Kidney epithelial cell (primary cell): ENCODE data around the gene TUSC2. TPM values are rescaled to one million over a fixed set of nuclear protein-coding genes. Genes with fewer than 3 reads are reported as not detected.

Experiments
- DNase-seq: peaks from one replicate; pipeline ENCODE4 v3.0.0-alpha.2; 2010; ENCODE audit warnings: low read depth
- H3K27me3 ChIP-seq: 2 replicates; pipeline ENCODE4 v1.6.0; 2011; ENCODE audit warnings: low read length; ENCODE audit not compliant: control insufficient read depth, insufficient read depth
- H3K36me3 ChIP-seq: 2 replicates; pipeline ENCODE4 v1.5.1; 2011; ENCODE audit warnings: low read length; ENCODE audit not compliant: control insufficient read depth, insufficient read depth
- H3K4me3 ChIP-seq: 2 replicates; pipeline ENCODE4 v1.5.1; 2011; ENCODE audit warnings: low read depth, mild to moderate bottlenecking, control low read depth, low read length
- CTCF ChIP-seq: IDR thresholded peaks from 2 replicates; pipeline ENCODE4 v1.5.1; 2011; ENCODE audit warnings: mild to moderate bottlenecking, moderate library complexity, low read length, control low read depth, inconsistent platforms; ENCODE audit not compliant: insufficient read depth, poor library complexity, severe bottlenecking
- total RNA-seq: library from RNA; depleted of rRNA; stranded (reverse); fragments of >200 nt; gene quantifications from 2 replicates; pipeline ENCODE4 v1.2.3, GENCODE V29; 2015

The TUSC2 gene
- total RNA-seq, 1 donor from 2014 or later = 58.3 TPM

GRCh38 chr3:50345586-50346234, 17.7 kb upstream of the TUSC2 start, which contains the start of gene ZMYND10:
Gene ZMYND10 (minus strand): TSS chr3:50345732. CDS start chr3:50345579, 153 bp downstream.
- no peak for DNase-seq
- no peak for TF ChIP-seq CTCF

DNA sequence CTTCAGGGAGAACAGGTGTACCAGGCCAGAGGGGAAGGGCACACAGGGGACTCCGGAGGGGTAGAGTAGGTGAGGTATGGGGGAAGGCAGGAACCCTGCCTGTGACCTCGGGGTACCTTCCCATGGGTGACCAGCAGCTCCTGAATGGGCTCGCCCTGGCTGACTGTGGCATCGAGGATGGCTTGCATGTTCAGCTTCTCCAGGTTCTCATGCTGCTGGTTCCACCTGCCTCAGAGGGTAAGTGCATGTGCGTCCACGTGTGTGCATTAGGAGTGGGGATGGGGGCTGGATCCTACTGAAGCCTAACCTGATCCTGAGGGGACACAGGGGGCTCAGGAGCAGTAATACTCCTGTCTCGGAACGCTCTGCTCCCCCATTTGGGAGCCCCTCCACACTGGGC, 17.0 kb upstream of the TUSC2 start:
- peaks cover 1% of the 10 kb centered on the region for H3K36me3 ChIP-seq
- H3K27me3 ChIP-seq = peaks cover 9% of the 10 kb centered on the region
- no peak for DNase-seq
- no peak for TF ChIP-seq CTCF
- peak overlapping the region; percentile 41 for H3K4me3 ChIP-seq

More at GRCh38 chr3:50345586-50346234, 17.7 kb upstream of the TUSC2 start, which contains the start of gene ZMYND10:
- peak within 1 kb of the TSS; percentile 41 for H3K4me3 ChIP-seq
- H3K36me3 ChIP-seq = peaks cover 1% of the 10 kb centered on the region
- H3K27me3 ChIP-seq = peaks cover 3% of the 10 kb centered on the region

GRCh38 chr3:50342813-50343633, 15.0 kb upstream of the TUSC2 start:
- Histone ChIP-seq H3K36me3 (peaks cover 1% of the 10 kb centered on the region), H3K4me3 (no peak overlapping the region), H3K27me3 (peaks cover 11% of the 10 kb centered on the region)
- TF ChIP-seq CTCF = no peak
- no peak for DNase-seq

- DNase-seq = no peak
- Histone ChIP-seq H3K36me3 (no peaks in the 10 kb centered on the region), H3K4me3 (no peak overlapping the region), H3K27me3 (peaks cover 11% of the 10 kb centered on the region)
- no peak for TF ChIP-seq CTCF
Observed at GRCh38 chr3:50341996-50342650, 14.1 kb upstream of the TUSC2 start.

DNA sequence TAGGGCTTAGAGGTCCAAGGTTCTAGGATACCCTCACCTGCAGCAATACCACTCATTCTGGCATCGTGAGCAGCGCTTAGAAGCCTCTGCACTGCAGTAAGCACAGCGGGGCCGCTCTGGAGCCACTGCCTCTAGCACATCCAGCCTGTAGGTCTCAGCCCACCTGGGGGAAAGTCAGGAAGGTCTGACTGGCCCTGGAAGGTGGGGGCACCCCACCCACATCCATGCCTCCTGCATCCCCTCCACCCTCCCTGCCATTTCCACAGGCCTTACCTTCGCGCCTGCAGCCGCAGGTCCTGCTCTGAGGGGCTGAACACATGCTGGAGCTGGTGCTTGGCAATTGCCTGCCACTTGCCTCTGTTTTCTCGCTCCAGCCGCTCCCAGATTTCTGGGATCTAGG, 13.5 kb upstream of the TUSC2 start:
- no peak for DNase-seq
- no peaks in the 10 kb centered on the region for H3K36me3 ChIP-seq
- peaks cover 11% of the 10 kb centered on the region for H3K27me3 ChIP-seq
- TF ChIP-seq CTCF = no peak
- no peak overlapping the region for H3K4me3 ChIP-seq
